Transverse colon (tissue), 4 donors: ENCODE data around the gene AGPAT3.

Experiments
- CTCF ChIP-seq, 5 experiments: fragments of 200-600 bp in 3 of 5; fragments of 450-650 bp in 2 of 5; sonication (generic) in 3 of 5; IDR thresholded peaks; 1 replicate in 2 of 5; 2 replicates in 3 of 5; pipeline ENCODE4 v1.5.1; 2016 to 2017; ENCODE audit warnings: antibody characterized with exemption in 5 of 5, inconsistent platforms in 3 of 5, mild to moderate bottlenecking in 2 of 5, moderate library complexity in 1 of 5
- EP300 ChIP-seq: sonication (generic); formaldehyde crosslinking; IDR thresholded peaks from one replicate; pipeline ENCODE4 v1.6.1; 2017; ENCODE audit warnings: antibody characterized with exemption, low read depth
- POLR2A ChIP-seq: fragments of 450-650 bp; IDR thresholded peaks from one replicate; pipeline ENCODE4 v1.6.1; 2016; ENCODE audit warnings: antibody characterized with exemption, mild to moderate bottlenecking, moderate library complexity
- POLR2AphosphoS5 ChIP-seq, 3 donors: sonication (generic); formaldehyde crosslinking; IDR thresholded peaks; one replicate each; pipeline ENCODE4 v1.6.1; 2016; ENCODE audit warnings: antibody characterized with exemption in 3 of 3

GRCh38 chr21:43930074-43930847 is 65.2 kb downstream of the AGPAT3 start:
- TF ChIP-seq POLR2AphosphoS5 (IDR thresholded peaks at IDR 0.05), result no peak
- TF ChIP-seq CTCF (IDR thresholded peaks at IDR 0.05), result no peak
- no peak for TF ChIP-seq POLR2A
- TF ChIP-seq EP300, result no peak
